K562 (cell line): ENCODE data around the gene FHIP2A. TPM values are rescaled to one million over a fixed set of nuclear protein-coding genes. Genes with fewer than 3 reads are reported as not detected.

Experiments used
- CHD1 ChIP-seq: fragments of 200-600 bp; sonication (generic); IDR thresholded peaks from one replicate; pipeline ENCODE4 v1.6.1; 2012; ENCODE audit warnings: mild to moderate bottlenecking, moderate library complexity, low read length, inconsistent platforms
- MTA2 ChIP-seq: fragments of 450-650 bp; IDR thresholded peaks from 2 replicates; pipeline ENCODE4 v1.6.1; 2016; ENCODE audit warnings: low read depth
- NR2C1 ChIP-seq, 2 experiments: fragments of 450-650 bp; IDR thresholded peaks; 2 replicates each; pipeline ENCODE4 v1.6.1; 2017; ENCODE audit warnings: mild to moderate bottlenecking in 2 of 2, antibody characterized with exemption in 1 of 2, inconsistent platforms in 1 of 2, missing compliant biosample characterization in 1 of 2, missing genetic modification characterization in 1 of 2
- PTRF ChIP-seq: fragments of 450-650 bp; IDR thresholded peaks from 2 replicates; pipeline ENCODE4 v1.6.1; 2016; ENCODE audit warnings: mild to moderate bottlenecking, missing genetic modification characterization, missing compliant biosample characterization
- SAP30 ChIP-seq: fragments of 200-600 bp; sonication (generic); IDR thresholded peaks from 2 replicates; pipeline ENCODE4 v1.6.1; 2012; ENCODE audit warnings: borderline replicate concordance, low read depth, mild to moderate bottlenecking, moderate library complexity, low read length, control low read depth, inconsistent platforms; ENCODE audit not compliant: insufficient read depth, poor library complexity, severe bottlenecking
- polyA plus RNA-seq, 8 experiments: library from polyadenylated mRNA; depleted of rRNA in 4 of 8; stranded (reverse) in 5 of 8; unstranded in 3 of 8; fragments of >200 nt; fragmentation: Nextera tagmentation in 2 of 8; fragmentation: Illumina TruSeq in 1 of 8; extraction: Ambion mirVana in 2 of 8; extraction: Trizol in 1 of 8; gene quantifications; 2 replicates each; pipeline versions ENCODE4 v1.2.1 to v1.2.3, GENCODE V29; 2011 to 2014; ENCODE audit warnings: inconsistent platforms in 1 of 8, missing spikeins in 1 of 8
- total RNA-seq, 7 experiments: library from RNA; depleted of rRNA in 6 of 7; stranded (reverse); fragments of >200 nt in 6 of 7; fragmentation: Illumina TruSeq in 2 of 7; extraction: Trizol in 2 of 7; gene quantifications; 2 replicates each; pipeline versions ENCODE4 v1.2.1 to v1.2.3, GENCODE V29; 2011 to 2021; ENCODE audit warnings: low replicate concordance in 1 of 7
- TF ChIP-seq, protein P1 (sequence below): sonication (generic); formaldehyde crosslinking; IDR thresholded peaks from 2 replicates; pipeline ENCODE4 v1.8.1; 2023; ENCODE audit warnings: mild to moderate bottlenecking, missing genetic modification reagents
- TF ChIP-seq, protein P2 (sequence below): fragments of 450-650 bp; formaldehyde crosslinking; conservative IDR thresholded peaks from 2 replicates; pipeline ENCODE4 v1.4.0; 2022; ENCODE audit warnings: mild to moderate bottlenecking, missing genetic modification characterization

The FHIP2A gene
- total and polyA plus RNA-seq, 9 of the 15 experiments (the other 6 are each of a cell fraction or from before 2014, with no cell fraction given), result 1.5 to 7.4 (median 3.3) TPM

DNA sequence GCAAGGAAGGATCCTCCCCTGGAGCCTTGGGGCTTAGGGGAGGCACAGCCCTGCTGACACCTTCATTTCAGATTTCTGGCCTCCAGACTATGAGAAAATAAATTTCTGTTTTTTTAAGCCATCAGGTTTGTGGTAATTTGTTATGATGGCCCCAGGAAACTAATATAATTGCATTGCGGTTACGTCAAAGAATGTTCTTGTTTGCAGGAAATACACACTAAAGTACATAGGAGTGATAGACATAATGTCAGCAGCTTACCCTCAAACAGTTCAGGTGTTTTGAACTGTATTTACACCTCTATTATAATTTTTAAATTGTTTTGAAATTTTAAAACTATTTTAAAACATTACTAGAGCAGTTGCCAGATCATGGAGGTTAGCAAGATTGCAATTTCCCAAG lies 12.6 kb upstream of the FHIP2A start (continued):
- TF ChIP-seq, protein P1, sequence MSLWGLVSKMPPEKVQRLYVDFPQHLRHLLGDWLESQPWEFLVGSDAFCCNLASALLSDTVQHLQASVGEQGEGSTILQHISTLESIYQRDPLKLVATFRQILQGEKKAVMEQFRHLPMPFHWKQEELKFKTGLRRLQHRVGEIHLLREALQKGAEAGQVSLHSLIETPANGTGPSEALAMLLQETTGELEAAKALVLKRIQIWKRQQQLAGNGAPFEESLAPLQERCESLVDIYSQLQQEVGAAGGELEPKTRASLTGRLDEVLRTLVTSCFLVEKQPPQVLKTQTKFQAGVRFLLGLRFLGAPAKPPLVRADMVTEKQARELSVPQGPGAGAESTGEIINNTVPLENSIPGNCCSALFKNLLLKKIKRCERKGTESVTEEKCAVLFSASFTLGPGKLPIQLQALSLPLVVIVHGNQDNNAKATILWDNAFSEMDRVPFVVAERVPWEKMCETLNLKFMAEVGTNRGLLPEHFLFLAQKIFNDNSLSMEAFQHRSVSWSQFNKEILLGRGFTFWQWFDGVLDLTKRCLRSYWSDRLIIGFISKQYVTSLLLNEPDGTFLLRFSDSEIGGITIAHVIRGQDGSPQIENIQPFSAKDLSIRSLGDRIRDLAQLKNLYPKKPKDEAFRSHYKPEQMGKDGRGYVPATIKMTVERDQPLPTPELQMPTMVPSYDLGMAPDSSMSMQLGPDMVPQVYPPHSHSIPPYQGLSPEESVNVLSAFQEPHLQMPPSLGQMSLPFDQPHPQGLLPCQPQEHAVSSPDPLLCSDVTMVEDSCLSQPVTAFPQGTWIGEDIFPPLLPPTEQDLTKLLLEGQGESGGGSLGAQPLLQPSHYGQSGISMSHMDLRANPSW (CRISPR knock-in tag), result no peak
- TF ChIP-seq, protein P2, sequence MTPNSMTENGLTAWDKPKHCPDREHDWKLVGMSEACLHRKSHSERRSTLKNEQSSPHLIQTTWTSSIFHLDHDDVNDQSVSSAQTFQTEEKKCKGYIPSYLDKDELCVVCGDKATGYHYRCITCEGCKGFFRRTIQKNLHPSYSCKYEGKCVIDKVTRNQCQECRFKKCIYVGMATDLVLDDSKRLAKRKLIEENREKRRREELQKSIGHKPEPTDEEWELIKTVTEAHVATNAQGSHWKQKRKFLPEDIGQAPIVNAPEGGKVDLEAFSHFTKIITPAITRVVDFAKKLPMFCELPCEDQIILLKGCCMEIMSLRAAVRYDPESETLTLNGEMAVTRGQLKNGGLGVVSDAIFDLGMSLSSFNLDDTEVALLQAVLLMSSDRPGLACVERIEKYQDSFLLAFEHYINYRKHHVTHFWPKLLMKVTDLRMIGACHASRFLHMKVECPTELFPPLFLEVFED (CRISPR knock-in tag), result no peak
- TF ChIP-seq MTA2 (no peak), PTRF (tag) (no peak), NR2C1 (IDR thresholded peaks at IDR 0.05) (no peak), NR2C1 (tag; IDR thresholded peaks at IDR 0.05) (no peak), CHD1 (no peak), SAP30 (no peak)
